Gastrocnemius medialis (tissue), 4 donors: ENCODE measurements around the gene TROAP.

Source experiments
- POLR2A ChIP-seq, 2 donors: fragments of 450-650 bp; IDR thresholded peaks; one replicate each; pipeline ENCODE4 v1.6.1; 2017; ENCODE audit warnings: antibody characterized with exemption in 2 of 2, mild to moderate bottlenecking in 2 of 2, moderate library complexity in 2 of 2
- TF ChIP-seq, protein P1 (sequence below), 5 experiments: fragments of 450-650 bp in 3 of 5; fragments of 200-600 bp in 2 of 5; sonication (generic) in 2 of 5; IDR thresholded peaks in 4 of 5; conservative IDR thresholded peaks in 1 of 5; 1 replicate in 4 of 5; 2 replicates in 1 of 5; pipeline ENCODE4 v1.5.1; 2016 to 2019; ENCODE audit warnings: antibody characterized with exemption in 5 of 5, mild to moderate bottlenecking in 3 of 5, moderate library complexity in 3 of 5

DNA sequence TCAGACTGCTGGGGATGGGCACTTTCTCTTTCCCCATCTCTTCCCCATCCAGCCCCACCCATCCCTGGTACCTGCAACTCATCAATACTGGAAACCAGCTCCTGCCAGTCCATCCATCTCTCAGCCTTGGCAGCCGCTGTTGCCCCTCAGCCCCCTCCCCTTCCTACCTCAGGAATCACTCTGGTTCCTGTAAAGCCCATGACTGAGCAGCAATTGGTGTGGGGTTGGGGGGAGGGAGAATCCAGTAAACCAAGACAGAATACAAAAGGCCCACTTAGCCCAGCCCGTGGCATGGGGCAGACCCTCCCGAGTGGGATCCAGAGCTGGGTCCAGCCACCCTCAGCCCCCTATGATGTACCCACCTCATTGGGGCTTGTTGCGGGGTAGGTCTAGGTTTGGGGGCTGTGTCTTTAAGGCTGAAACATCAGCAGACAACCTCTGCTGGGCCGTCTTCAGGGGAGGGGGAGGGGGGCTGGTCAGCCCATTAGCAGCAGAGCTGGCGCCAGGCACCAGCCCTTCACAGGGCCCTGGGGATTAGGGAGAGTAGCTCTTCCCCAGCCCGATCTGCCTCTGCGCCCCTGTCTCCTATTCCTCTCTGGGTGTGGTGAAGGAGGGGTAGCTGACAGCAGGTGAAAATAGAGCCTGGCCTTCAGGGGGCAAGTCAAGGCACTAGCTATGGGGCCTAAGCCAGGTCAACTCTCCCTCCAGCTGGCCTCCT, 28.8 kb upstream of the TROAP start:
- TF ChIP-seq, protein P1, sequence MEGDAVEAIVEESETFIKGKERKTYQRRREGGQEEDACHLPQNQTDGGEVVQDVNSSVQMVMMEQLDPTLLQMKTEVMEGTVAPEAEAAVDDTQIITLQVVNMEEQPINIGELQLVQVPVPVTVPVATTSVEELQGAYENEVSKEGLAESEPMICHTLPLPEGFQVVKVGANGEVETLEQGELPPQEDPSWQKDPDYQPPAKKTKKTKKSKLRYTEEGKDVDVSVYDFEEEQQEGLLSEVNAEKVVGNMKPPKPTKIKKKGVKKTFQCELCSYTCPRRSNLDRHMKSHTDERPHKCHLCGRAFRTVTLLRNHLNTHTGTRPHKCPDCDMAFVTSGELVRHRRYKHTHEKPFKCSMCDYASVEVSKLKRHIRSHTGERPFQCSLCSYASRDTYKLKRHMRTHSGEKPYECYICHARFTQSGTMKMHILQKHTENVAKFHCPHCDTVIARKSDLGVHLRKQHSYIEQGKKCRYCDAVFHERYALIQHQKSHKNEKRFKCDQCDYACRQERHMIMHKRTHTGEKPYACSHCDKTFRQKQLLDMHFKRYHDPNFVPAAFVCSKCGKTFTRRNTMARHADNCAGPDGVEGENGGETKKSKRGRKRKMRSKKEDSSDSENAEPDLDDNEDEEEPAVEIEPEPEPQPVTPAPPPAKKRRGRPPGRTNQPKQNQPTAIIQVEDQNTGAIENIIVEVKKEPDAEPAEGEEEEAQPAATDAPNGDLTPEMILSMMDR (IDR thresholded peaks at IDR 0.05 in 4 of 5, conservative IDR thresholded peaks at IDR 0.05 in 1 of 5) = no peak
- no peak for TF ChIP-seq POLR2A (IDR thresholded peaks at IDR 0.05)
